ENCODE results near the gene MICALL1.

DNA sequence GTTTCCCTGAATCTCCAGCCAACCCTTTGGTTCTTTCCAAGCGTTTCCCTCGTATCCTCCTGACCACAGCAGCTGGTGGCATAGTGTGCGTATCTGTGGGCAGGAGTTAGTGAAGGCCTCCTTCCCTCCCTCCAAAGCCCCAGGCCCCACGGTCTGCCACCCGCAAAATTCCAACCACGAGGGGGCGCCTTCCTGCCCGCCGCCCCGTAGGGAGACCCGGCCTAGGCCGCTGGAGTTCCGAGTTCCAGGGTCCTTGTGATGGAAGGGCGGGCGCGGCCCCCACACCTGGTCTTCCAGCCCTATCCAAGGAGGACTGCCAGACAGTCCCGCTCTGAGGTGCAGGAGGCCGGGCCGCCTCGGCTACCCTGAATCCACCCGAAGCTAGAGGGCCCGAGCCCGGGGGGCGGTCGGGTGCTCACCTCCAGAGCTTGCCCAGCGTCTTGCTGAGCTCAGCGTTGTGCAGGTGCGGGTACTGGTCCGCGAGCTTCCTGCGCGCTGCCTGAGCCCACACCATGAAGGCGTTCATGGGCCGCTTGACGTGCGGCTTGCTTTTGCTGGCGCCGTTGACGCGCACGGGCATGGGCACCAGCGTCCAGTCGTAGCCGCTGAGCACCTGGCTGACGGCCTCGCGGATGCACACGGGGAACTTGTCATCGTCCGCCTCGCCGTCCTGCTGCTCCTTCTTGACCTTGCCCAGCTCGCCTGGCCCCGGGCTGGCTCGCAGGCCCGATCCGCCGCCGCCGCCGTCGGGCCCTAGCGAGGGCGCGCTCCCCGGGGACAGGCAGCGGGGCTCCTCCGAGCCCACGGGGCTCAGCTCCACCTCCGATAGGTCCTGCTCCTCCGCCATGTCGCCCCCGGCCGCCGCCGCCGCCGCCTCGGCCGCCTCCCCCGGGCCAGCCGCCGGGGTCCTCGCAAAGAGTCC is 77.1 kb downstream of the MICALL1 start:
- no peak for TF ChIP-seq POLR2A (IDR thresholded peaks at IDR 0.05; ENCODE audit: low read length)
- no peak for TF ChIP-seq GATA1 (IDR thresholded peaks at IDR 0.05; ENCODE audit: low read depth, low read length)
